ENCODE data around the gene RBM44. TPM values are rescaled to one million over a fixed set of nuclear protein-coding genes. Genes with fewer than 3 reads are reported as not detected.

RBM44 gene
- total RNA-seq, 1 donor from 2014 or later: 0.50 TPM

DNA sequence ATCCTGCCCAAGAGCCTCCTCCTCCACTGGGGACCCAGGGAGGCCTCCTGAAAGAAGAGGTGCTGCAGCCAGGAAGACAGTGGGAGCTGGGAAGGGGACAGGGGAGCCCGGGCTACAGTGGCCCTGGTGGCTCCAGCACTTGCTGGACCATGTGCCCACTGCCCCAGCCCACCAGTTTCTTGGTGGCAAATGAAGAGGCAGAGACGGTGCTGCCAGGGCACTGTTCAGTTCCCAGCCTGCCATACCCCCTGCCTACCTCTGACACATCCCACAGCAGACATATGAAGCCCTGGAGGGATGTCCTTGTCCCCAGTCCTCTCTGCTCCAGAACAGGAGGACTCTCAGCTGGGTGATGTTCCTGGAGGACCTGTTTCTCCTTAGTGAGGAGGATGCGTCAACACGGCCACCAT is 64.5 kb downstream of the RBM44 start:
- DNase-seq (ENCODE audit: low spot score): no peak
- no peaks in the 10 kb centered on the region for H3K9me3 Mint-ChIP-seq (ENCODE audit: low read depth)
- TF ChIP-seq, protein P1, sequence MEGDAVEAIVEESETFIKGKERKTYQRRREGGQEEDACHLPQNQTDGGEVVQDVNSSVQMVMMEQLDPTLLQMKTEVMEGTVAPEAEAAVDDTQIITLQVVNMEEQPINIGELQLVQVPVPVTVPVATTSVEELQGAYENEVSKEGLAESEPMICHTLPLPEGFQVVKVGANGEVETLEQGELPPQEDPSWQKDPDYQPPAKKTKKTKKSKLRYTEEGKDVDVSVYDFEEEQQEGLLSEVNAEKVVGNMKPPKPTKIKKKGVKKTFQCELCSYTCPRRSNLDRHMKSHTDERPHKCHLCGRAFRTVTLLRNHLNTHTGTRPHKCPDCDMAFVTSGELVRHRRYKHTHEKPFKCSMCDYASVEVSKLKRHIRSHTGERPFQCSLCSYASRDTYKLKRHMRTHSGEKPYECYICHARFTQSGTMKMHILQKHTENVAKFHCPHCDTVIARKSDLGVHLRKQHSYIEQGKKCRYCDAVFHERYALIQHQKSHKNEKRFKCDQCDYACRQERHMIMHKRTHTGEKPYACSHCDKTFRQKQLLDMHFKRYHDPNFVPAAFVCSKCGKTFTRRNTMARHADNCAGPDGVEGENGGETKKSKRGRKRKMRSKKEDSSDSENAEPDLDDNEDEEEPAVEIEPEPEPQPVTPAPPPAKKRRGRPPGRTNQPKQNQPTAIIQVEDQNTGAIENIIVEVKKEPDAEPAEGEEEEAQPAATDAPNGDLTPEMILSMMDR (IDR thresholded peaks at IDR 0.05): no peak
- H3K4me1 Mint-ChIP-seq (ENCODE audit: low read depth): peaks cover 89% of the 10 kb centered on the region
- no peak overlapping the region for H3K4me3 Mint-ChIP-seq (ENCODE audit: unreplicated experiment)
- no peaks in the 10 kb centered on the region for H3K27me3 Mint-ChIP-seq (ENCODE audit: low read depth)
- no peaks in the 10 kb centered on the region for H3K36me3 Mint-ChIP-seq (ENCODE audit: low read depth)
- peak overlapping the region; percentile 97 for H3K27ac Mint-ChIP-seq (ENCODE audit: unreplicated experiment)

GRCh38 chr2:237863689-237864443 is 65.3 kb downstream of the RBM44 start:
- H3K4me3 Mint-ChIP-seq (ENCODE audit: unreplicated experiment): no peak overlapping the region
- H3K36me3 Mint-ChIP-seq (ENCODE audit: low read depth): no peaks in the 10 kb centered on the region
- H3K9me3 Mint-ChIP-seq (ENCODE audit: low read depth): no peaks in the 10 kb centered on the region
- no peaks in the 10 kb centered on the region for H3K27me3 Mint-ChIP-seq (ENCODE audit: low read depth)
- H3K4me1 Mint-ChIP-seq (ENCODE audit: low read depth): peaks cover 89% of the 10 kb centered on the region
- DNase-seq (ENCODE audit: low spot score): no peak
- H3K27ac Mint-ChIP-seq (ENCODE audit: unreplicated experiment): peak overlapping the region; percentile 97
- TF ChIP-seq, protein P1 (IDR thresholded peaks at IDR 0.05): no peak

GRCh38 chr2:237864444-237864931 is 65.9 kb downstream of the RBM44 start:
- no peaks in the 10 kb centered on the region for H3K36me3 Mint-ChIP-seq (ENCODE audit: low read depth)
- TF ChIP-seq, protein P1 (IDR thresholded peaks at IDR 0.05): no peak
- H3K9me3 Mint-ChIP-seq (ENCODE audit: low read depth): no peaks in the 10 kb centered on the region
- H3K4me1 Mint-ChIP-seq (ENCODE audit: low read depth): peaks cover 92% of the 10 kb centered on the region
- no peak overlapping the region for H3K4me3 Mint-ChIP-seq (ENCODE audit: unreplicated experiment)
- H3K27me3 Mint-ChIP-seq (ENCODE audit: low read depth): no peaks in the 10 kb centered on the region
- peak overlapping the region; percentile 97 for H3K27ac Mint-ChIP-seq (ENCODE audit: unreplicated experiment)
- no peak for DNase-seq (ENCODE audit: low spot score)

DNA sequence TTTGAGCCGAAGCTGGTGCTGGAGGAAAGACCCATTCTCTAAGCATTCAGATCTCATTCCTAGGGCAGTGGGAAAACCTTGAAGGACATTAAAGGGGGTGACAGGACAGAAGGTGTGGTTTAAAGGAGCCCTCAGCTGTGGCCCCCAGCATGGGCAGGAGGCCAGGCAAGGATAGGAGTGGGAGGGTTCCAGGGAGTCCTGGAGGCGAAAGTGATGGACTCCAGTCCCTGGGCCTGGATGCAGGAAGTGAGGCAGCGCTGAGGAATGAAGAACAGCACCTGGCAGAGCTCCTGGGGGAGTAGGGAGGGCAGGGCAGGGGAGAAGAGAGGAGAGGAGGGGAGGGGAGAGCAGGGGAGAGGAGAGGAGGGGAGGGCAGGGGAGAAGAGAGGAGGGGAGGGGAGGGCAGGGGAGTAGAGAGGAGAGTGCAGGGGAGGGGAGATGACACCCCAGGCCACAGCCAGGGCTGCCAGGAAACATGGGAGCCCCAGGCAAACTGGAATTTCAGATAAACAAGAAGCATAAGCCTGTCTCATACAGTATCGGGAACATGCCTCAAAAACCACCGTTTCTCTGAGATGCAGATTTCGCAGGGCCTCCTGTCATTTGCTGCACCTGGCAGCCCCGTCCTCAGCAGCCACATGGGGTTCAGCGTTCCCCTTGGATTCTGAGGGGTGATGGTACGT is 66.5 kb downstream of the RBM44 start:
- Mint-ChIP-seq H3K9me3 (ENCODE audit: low read depth) (no peaks in the 10 kb centered on the region), H3K27me3 (ENCODE audit: low read depth) (no peaks in the 10 kb centered on the region), H3K4me3 (ENCODE audit: unreplicated experiment) (peak overlapping the region; percentile 37), H3K36me3 (ENCODE audit: low read depth) (no peaks in the 10 kb centered on the region), H3K4me1 (ENCODE audit: low read depth) (peaks cover 93% of the 10 kb centered on the region), H3K27ac (ENCODE audit: unreplicated experiment) (peak overlapping the region; percentile 97)
- no peak for DNase-seq (ENCODE audit: low spot score)
- TF ChIP-seq, protein P1 (IDR thresholded peaks at IDR 0.05): no peak

GRCh38 chr2:237865623-237866041 is 67.1 kb downstream of the RBM44 start:
- no peaks in the 10 kb centered on the region for H3K9me3 Mint-ChIP-seq (ENCODE audit: low read depth)
- TF ChIP-seq, protein P1 (IDR thresholded peaks at IDR 0.05): peak; percentile 48
- H3K36me3 Mint-ChIP-seq (ENCODE audit: low read depth): peaks cover 3% of the 10 kb centered on the region
- peaks cover 93% of the 10 kb centered on the region for H3K4me1 Mint-ChIP-seq (ENCODE audit: low read depth)
- H3K4me3 Mint-ChIP-seq (ENCODE audit: unreplicated experiment): peak overlapping the region; percentile 37
- no peak for DNase-seq (ENCODE audit: low spot score)
- H3K27ac Mint-ChIP-seq (ENCODE audit: unreplicated experiment): peak overlapping the region; percentile 97
- H3K27me3 Mint-ChIP-seq (ENCODE audit: low read depth): no peaks in the 10 kb centered on the region
